GM12878 (cell line): ENCODE results near the gene TRIP12. TPM values are rescaled to one million over a fixed set of nuclear protein-coding genes. Genes with fewer than 3 reads are reported as not detected.

ENCODE experiments used
- ATAC-seq: fragments of 200-7000 bp; cut with Tn5 transposase; 3 replicates; pipeline ENCODE4 v1.9.1; 2020; ENCODE audit warnings: mild to moderate bottlenecking, moderate library complexity
- BruUV-seq: library from RNA; stranded (reverse); fragments of 400-500 nt; replicated peaks from 2 replicates; lab custom pipeline; 2021; lab: Mats Ljungman, UMichigan
- CTCF ChIA-PET: fragments of 300-600 bp; sonication (Branson Sonifier 250); formaldehyde crosslinking; extraction: SDS; loops from one replicate; lab custom pipeline; 2021; ENCODE audit warnings: inconsistent platforms; lab: Yijun Ruan, JAX
- POLR2A ChIA-PET: fragments of 350-600 bp; formaldehyde crosslinking; extraction: SDS; loops from one replicate; lab custom pipeline; 2021; ENCODE audit warnings: inconsistent platforms; lab: Charles Lee
- RAD21 ChIA-PET: fragments of 300-600 bp; sonication (Branson Sonifier 250); formaldehyde crosslinking; loops from one replicate; lab custom pipeline; 2023; ENCODE audit warnings: antibody characterized with exemption; ENCODE audit not compliant: unreplicated experiment; lab: Charles Lee
- SMC1A ChIA-PET: fragments of 300-600 bp; sonication (Branson Sonifier 250); formaldehyde crosslinking; loops from one replicate; lab custom pipeline; 2023; ENCODE audit not compliant: unreplicated experiment, uncharacterized antibody; lab: Charles Lee
- DNase-seq: peaks from one replicate; pipeline ENCODE4 v3.0.0-alpha.2; 2011; ENCODE audit warnings: low read depth, low spot score
- FAIRE-seq: peaks from 3 replicates; lab custom pipeline; 2011; peaks lifted over from hg19 to GRCh38; lab: Jason Lieb, UNC
- H2AFZ ChIP-seq: 2 replicates; pipeline ENCODE4 v1.6.0; 2011; ENCODE audit warnings: low read depth, low read length, control low read depth; ENCODE audit not compliant: control insufficient read depth
- H3K27ac ChIP-seq: 2 replicates; pipeline ENCODE4 v1.5.1; 2011; ENCODE audit warnings: control low read depth; ENCODE audit not compliant: control insufficient read depth, insufficient read depth
- H3K27me3 ChIP-seq, 2 experiments: replicated peaks in 1 of 2; 2 replicates each; pipeline versions ENCODE4 v1.6.0 to v1.6.1; 2011; ENCODE audit warnings: low read length in 1 of 2; ENCODE audit not compliant: control insufficient read depth in 2 of 2, insufficient read depth in 2 of 2
- H3K36me3 ChIP-seq, 2 experiments: 2 replicates each; pipeline ENCODE4 v1.5.1; 2011; ENCODE audit warnings: low read length in 1 of 2; ENCODE audit not compliant: control insufficient read depth in 2 of 2, insufficient read depth in 2 of 2
- H3K4me1 ChIP-seq: 2 replicates; pipeline ENCODE4 v1.6.1; 2011; ENCODE audit warnings: mild to moderate bottlenecking, low read length, moderate library complexity, mixed read lengths; ENCODE audit not compliant: control insufficient read depth, insufficient read depth
- H3K4me2 ChIP-seq: 2 replicates; pipeline ENCODE4 v1.6.0; 2011; ENCODE audit warnings: control low read depth; ENCODE audit not compliant: control insufficient read depth, insufficient read depth
- H3K4me3 ChIP-seq: fragments of 200-600 bp; sonication (generic); 2 replicates; pipeline ENCODE4 v1.5.1; 2016
- H3K79me2 ChIP-seq: 2 replicates; pipeline ENCODE4 v1.6.0; 2011; ENCODE audit warnings: low read length; ENCODE audit not compliant: control insufficient read depth, insufficient read depth
- H3K9ac ChIP-seq: 2 replicates; pipeline ENCODE4 v1.8.0; 2011; ENCODE audit warnings: low read length, control low read depth, mixed read lengths; ENCODE audit not compliant: control insufficient read depth, insufficient read depth
- H3K9me3 ChIP-seq: replicated peaks from 3 replicates; pipeline ENCODE4 v1.5.1; 2011; ENCODE audit warnings: mild to moderate bottlenecking, low read length; ENCODE audit not compliant: control insufficient read depth, insufficient read depth
- H4K20me1 ChIP-seq: 2 replicates; pipeline ENCODE4 v1.6.0; 2011; ENCODE audit not compliant: control insufficient read depth, insufficient read depth
- BACH1 ChIP-seq: fragments of 450-650 bp; IDR thresholded peaks from 2 replicates; pipeline ENCODE4 v1.6.1; 2017; ENCODE audit warnings: mild to moderate bottlenecking, borderline replicate concordance
- BCL3 ChIP-seq: IDR thresholded peaks from 2 replicates; pipeline ENCODE4 v1.6.1; 2011; ENCODE audit warnings: borderline replicate concordance, low read depth, mild to moderate bottlenecking, moderate library complexity, low read length; ENCODE audit not compliant: insufficient read depth, poor library complexity, severe bottlenecking
- FOS ChIP-seq: IDR thresholded peaks from 3 replicates; pipeline ENCODE4 v1.6.1; 2011; ENCODE audit warnings: borderline replicate concordance; ENCODE audit not compliant: insufficient read length; ENCODE audit errors: extremely low read depth
- FOXM1 ChIP-seq: IDR thresholded peaks from 2 replicates; pipeline ENCODE4 v1.6.1; 2012; ENCODE audit warnings: low read depth, mild to moderate bottlenecking, inconsistent platforms, low read length, moderate library complexity
- POLR2AphosphoS2 ChIP-seq: IDR thresholded peaks from 2 replicates; pipeline ENCODE4 v1.6.1; 2011; ENCODE audit warnings: low read depth, mild to moderate bottlenecking, low read length, improper control_type of control experiment, moderate library complexity
- SKIL ChIP-seq: fragments of 450-650 bp; IDR thresholded peaks from 2 replicates; pipeline ENCODE4 v1.6.1; 2017; ENCODE audit warnings: mild to moderate bottlenecking, low read depth, inconsistent platforms; ENCODE audit not compliant: poor library complexity, severe bottlenecking
- SMAD1 ChIP-seq: fragments of 450-650 bp; IDR thresholded peaks from 2 replicates; pipeline ENCODE4 v1.6.1; 2018; ENCODE audit warnings: mild to moderate bottlenecking, low read depth; ENCODE audit not compliant: partially characterized antibody
- SMARCA5 ChIP-seq: fragments of 450-650 bp; IDR thresholded peaks from 2 replicates; pipeline ENCODE4 v1.6.1; 2017; ENCODE audit warnings: mild to moderate bottlenecking
- SP1 ChIP-seq: IDR thresholded peaks from one replicate; pipeline ENCODE4 v1.6.1; 2011; ENCODE audit warnings: low read depth, low read length
- STAT1 ChIP-seq: fragments of 450-650 bp; conservative IDR thresholded peaks from 2 replicates; pipeline ENCODE4 v1.6.1; 2014; ENCODE audit warnings: antibody characterized with exemption, mild to moderate bottlenecking
- SUZ12 ChIP-seq: fragments of 200-600 bp; sonication (generic); IDR thresholded peaks from one replicate; pipeline ENCODE4 v1.6.1; 2018; ENCODE audit warnings: antibody characterized with exemption, mild to moderate bottlenecking; ENCODE audit not compliant: unreplicated experiment
- ZBTB4 ChIP-seq: fragments of 450-650 bp; formaldehyde crosslinking; IDR thresholded peaks from 2 replicates; pipeline ENCODE4 v1.4.0; 2022; ENCODE audit warnings: mild to moderate bottlenecking, moderate library complexity
- WGBS: methylation state at CpG from one replicate; pipeline ENCODE4 v1.1.6; 2016; ENCODE audit warnings: low lambda C conversion rate; ENCODE audit not compliant: insufficient replicate concordance, insufficient coverage; ENCODE audit errors: missing lambda C conversion rate; 5-methylcytosine and 5-hydroxymethylcytosine counted together
- in situ Hi-C: fragments of 300-500 bp; cut with MboI; formaldehyde crosslinking; loops from 9 replicates; pipeline ENCODE4 v1.14.3; 2018; ENCODE audit warnings: mixed read lengths
- intact Hi-C: fragments of 100-400 bp; cut with micrococcal nuclease; formaldehyde crosslinking; loops from one replicate; pipeline ENCODE4 v1.14.2; 2022; ENCODE audit not compliant: unreplicated experiment
- polyA plus RNA-seq, 11 experiments: library from polyadenylated mRNA; depleted of rRNA in 4 of 11; unstranded in 6 of 11; stranded (reverse) in 5 of 11; fragments of >200 nt; fragmentation: Nextera tagmentation in 4 of 11; fragmentation: Illumina TruSeq in 1 of 11; extraction: Ambion mirVana in 4 of 11; extraction: Trizol in 1 of 11; gene quantifications; 1 replicate in 1 of 11; 2 replicates in 10 of 11; pipeline versions ENCODE4 v1.2.1 to v1.2.3, GENCODE V29; 2011 to 2016; ENCODE audit warnings: inconsistent platforms in 2 of 11, missing spikeins in 2 of 11, low read depth in 1 of 11
- total RNA-seq, 4 experiments: library from RNA; depleted of rRNA in 3 of 4; stranded (reverse); fragments of >200 nt in 3 of 4; fragmentation: Illumina TruSeq in 1 of 4; extraction: Trizol in 1 of 4; gene quantifications; 2 replicates each; pipeline versions ENCODE4 v1.2.1 to v1.2.3, GENCODE V29; 2013 to 2021

Gene TRIP12
- total and polyA plus RNA-seq, 10 of the 15 experiments (the other 5 are each of a cell fraction or from before 2014, with no cell fraction given): 23.1 to 207 (median 97.0) TPM

GRCh38 chr2:229922449-229923386, 909 bp upstream of the TRIP12 start, which contains the start of gene FBXO36:
Gene FBXO36, plus strand, starts transcription at chr2:229922503. Its CDS starts 11 bp downstream, at chr2:229922514.
- Histone ChIP-seq H3K79me2 (peaks cover 43% of the 10 kb centered on the region), H3K9ac (peak within 1 kb of the TSS; percentile 90), H3K27ac (peak within 1 kb of the TSS; percentile 98), H3K36me3 (peaks cover 0 to 3% of the 10 kb centered on the region in 2 experiments; a peak in 1 of 4 replicates), H2AFZ (peak within 1 kb of the TSS; percentile 99), H3K27me3 (no peaks in the 10 kb centered on the region), H3K4me2 (peak within 1 kb of the TSS; percentile 85), H4K20me1 (no peaks in the 10 kb centered on the region; the same call in 1 of the 2 replicates), H3K4me1 (no peaks in the 10 kb centered on the region), H3K9me3 (no peaks in the 10 kb centered on the region; the same call in 2 of the 3 replicates), H3K4me3 (peak within 1 kb of the TSS; percentile 83)
- POLR2A ChIA-PET: interaction anchor here (1.2 kb wide), 2 partner anchors 12 to 100 kb away, joined by 7 to 11 read pairs; no protein-coding TSS in a partner anchor
- SMC1A ChIA-PET: interaction anchor here (1.0 to 2.1 kb wide), 7 partner anchors 11 to 121 kb away, joined by 3 to 9 read pairs (median 6); no protein-coding TSS in a partner anchor
- DNase-seq (no peak), ATAC-seq (peak; percentile 76), FAIRE-seq (no peak)
- CTCF ChIA-PET: interaction anchor here (0.6 to 4.6 kb wide), 4 partner anchors 12 to 671 kb away, joined by 3 to 31 read pairs (median 7); no protein-coding TSS in a partner anchor
- BruUV-seq: TSS peak; percentile 70
- RAD21 ChIA-PET: interaction anchor here (1.0 to 2.1 kb wide), 4 partner anchors 12 to 121 kb away, joined by 3 to 16 read pairs (median 5); no protein-coding TSS in a partner anchor
- intact Hi-C loops: loop anchor here (1.0 kb wide), 1 partner anchor 100 kb away; no protein-coding TSS in a partner anchor
- WGBS: 2% methylated on average over 61 of the region's 61 CpGs
- in situ Hi-C loops: no loop called here
- TF ChIP-seq SKIL (no peak), FOXM1 (no peak), SMARCA5 (no peak), ZBTB4 (CRISPR knock-in tag) (no peak), SMAD1 (no peak), FOS (no peak), BCL3 (no peak), SUZ12 (no peak), BACH1 (no peak; the same call in 1 of the 2 replicates), POLR2AphosphoS2 (no peak), STAT1 (no peak), SP1 (no peak)
